NT2/D1 (cell line): ENCODE data around the gene LRRC32.

Experiments used
- DNase-seq: peaks from one replicate; pipeline ENCODE4 v3.0.0-alpha.2; 2011; ENCODE audit warnings: low read depth, low spot score
- H3K27me3 ChIP-seq: 2 replicates; pipeline ENCODE4 v1.6.0; 2011; ENCODE audit warnings: mild to moderate bottlenecking; ENCODE audit not compliant: insufficient read length, insufficient read depth
- H3K36me3 ChIP-seq: 2 replicates; pipeline ENCODE4 v1.6.1; 2011; ENCODE audit warnings: mild to moderate bottlenecking, low read length, mixed read lengths; ENCODE audit not compliant: insufficient read depth, insufficient read length
- H3K4me1 ChIP-seq: 2 replicates; pipeline ENCODE4 v1.5.1; 2011; ENCODE audit not compliant: insufficient read depth, insufficient read length
- H3K4me3 ChIP-seq: 2 replicates; pipeline ENCODE4 v1.5.1; 2011; ENCODE audit warnings: low read depth; ENCODE audit not compliant: insufficient read length
- H3K9ac ChIP-seq: 2 replicates; pipeline ENCODE4 v1.6.0; 2011; ENCODE audit warnings: low read depth; ENCODE audit not compliant: insufficient read length
- H3K9me3 ChIP-seq: 2 replicates; pipeline ENCODE4 v1.5.1; 2011; ENCODE audit warnings: mild to moderate bottlenecking, low read length; ENCODE audit not compliant: insufficient read depth
- SUZ12 ChIP-seq: IDR thresholded peaks from 2 replicates; pipeline ENCODE4 v1.6.1; 2011; ENCODE audit not compliant: insufficient read length, insufficient read depth; ENCODE audit errors: extremely low read depth
- YY1 ChIP-seq: IDR thresholded peaks from 2 replicates; pipeline ENCODE4 v1.6.1; 2011; ENCODE audit not compliant: insufficient read length, insufficient read depth
- ZNF274 ChIP-seq: IDR thresholded peaks from 2 replicates; pipeline ENCODE4 v1.6.1; 2011; ENCODE audit warnings: mild to moderate bottlenecking, low read depth, low read length

LRRC32 gene

GRCh38 chr11:76641905-76642304, 28.6 kb downstream of the LRRC32 start:
- Histone ChIP-seq H3K4me3 (no peak overlapping the region), H3K9ac (no peak overlapping the region), H3K4me1 (no peaks in the 10 kb centered on the region), H3K27me3 (no peaks in the 10 kb centered on the region), H3K9me3 (peaks cover 4% of the 10 kb centered on the region; the same call in 1 of the 2 replicates), H3K36me3 (no peaks in the 10 kb centered on the region)
- TF ChIP-seq YY1 = no peak
- no peak for TF ChIP-seq SUZ12
- TF ChIP-seq ZNF274 = no peak
- no peak for DNase-seq

- H3K9ac ChIP-seq = no peak overlapping the region
- no peak overlapping the region for H3K4me3 ChIP-seq
- H3K27me3 ChIP-seq = no peaks in the 10 kb centered on the region
- no peaks in the 10 kb centered on the region for H3K9me3 ChIP-seq
- TF ChIP-seq YY1 (no peak), ZNF274 (no peak), SUZ12 (no peak)
- H3K4me1 ChIP-seq = no peaks in the 10 kb centered on the region
- no peaks in the 10 kb centered on the region for H3K36me3 ChIP-seq
- no peak for DNase-seq
Measured at GRCh38 chr11:76640501-76640900, 30.0 kb downstream of the LRRC32 start.

GRCh38 chr11:76639621-76640020, 30.9 kb downstream of the LRRC32 start:
- Histone ChIP-seq H3K27me3 (no peaks in the 10 kb centered on the region), H3K4me3 (no peak overlapping the region), H3K4me1 (no peaks in the 10 kb centered on the region), H3K9ac (no peak overlapping the region), H3K9me3 (no peaks in the 10 kb centered on the region), H3K36me3 (no peaks in the 10 kb centered on the region)
- TF ChIP-seq YY1 (no peak), ZNF274 (no peak), SUZ12 (no peak)
- DNase-seq = no peak

GRCh38 chr11:76638270-76639197, 32.0 kb downstream of the LRRC32 start:
- H3K27me3 ChIP-seq = no peaks in the 10 kb centered on the region
- TF ChIP-seq ZNF274 (no peak), YY1 (no peak), SUZ12 (no peak)
- DNase-seq = no peak
- no peaks in the 10 kb centered on the region for H3K9me3 ChIP-seq
- no peaks in the 10 kb centered on the region for H3K4me1 ChIP-seq
- no peak overlapping the region for H3K4me3 ChIP-seq
- H3K36me3 ChIP-seq = no peaks in the 10 kb centered on the region
- no peak overlapping the region for H3K9ac ChIP-seq

- Histone ChIP-seq H3K27me3 (no peaks in the 10 kb centered on the region), H3K9ac (no peak overlapping the region), H3K4me3 (no peak overlapping the region), H3K4me1 (no peaks in the 10 kb centered on the region), H3K36me3 (no peaks in the 10 kb centered on the region), H3K9me3 (no peaks in the 10 kb centered on the region)
- no peak for DNase-seq
- TF ChIP-seq YY1 (no peak), SUZ12 (no peak), ZNF274 (no peak)
Measured at GRCh38 chr11:76637491-76638269, 32.9 kb downstream of the LRRC32 start.

- Histone ChIP-seq H3K36me3 (no peaks in the 10 kb centered on the region), H3K9ac (no peak overlapping the region), H3K27me3 (no peaks in the 10 kb centered on the region), H3K4me1 (no peaks in the 10 kb centered on the region), H3K4me3 (no peak overlapping the region), H3K9me3 (no peaks in the 10 kb centered on the region)
- DNase-seq = no peak
- TF ChIP-seq YY1 = no peak
- no peak for TF ChIP-seq SUZ12
- no peak for TF ChIP-seq ZNF274
Measured at GRCh38 chr11:76636826-76637460, 33.6 kb downstream of the LRRC32 start.
